GM23338 (cell line): Measurements from ENCODE around the gene PPP1R9B. TPM values are rescaled to one million over a fixed set of nuclear protein-coding genes. Genes with fewer than 3 reads are reported as not detected.

Experiments used
- ATAC-seq: fragments of 200-7000 bp; cut with Tn5 transposase; 3 replicates; pipeline ENCODE4 v1.9.1; 2020
- DNase-seq: peaks from one replicate; pipeline ENCODE4 v3.0.0-alpha.2; 2015; ENCODE audit warnings: low spot score
- H2AFZ ChIP-seq: fragments of 200-600 bp; sonication (generic); 2 replicates; pipeline ENCODE4 v1.8.0; 2016; ENCODE audit warnings: antibody characterized with exemption, mild to moderate bottlenecking, moderate library complexity
- H3F3A ChIP-seq: fragments of 200-600 bp; sonication (generic); replicated peaks from 2 replicates; pipeline ENCODE4 v1.8.0; 2017; ENCODE audit warnings: antibody characterized with exemption, mixed run types, low read depth
- H3K27ac ChIP-seq: fragments of 200-600 bp; sonication (generic); 2 replicates; pipeline ENCODE4 v1.6.1; 2016; ENCODE audit warnings: low read depth
- H3K27me3 ChIP-seq: fragments of 200-600 bp; sonication (generic); 2 replicates; pipeline ENCODE4 v1.8.0; 2016; ENCODE audit warnings: mild to moderate bottlenecking, mixed run types, moderate library complexity; ENCODE audit not compliant: insufficient read depth
- H3K36me3 ChIP-seq: fragments of 200-600 bp; sonication (generic); 2 replicates; pipeline ENCODE4 v1.8.0; 2016; ENCODE audit warnings: mild to moderate bottlenecking; ENCODE audit not compliant: insufficient read depth
- H3K4me1 ChIP-seq: fragments of 200-600 bp; sonication (generic); 2 replicates; pipeline ENCODE4 v1.8.0; 2016; ENCODE audit warnings: mild to moderate bottlenecking, moderate library complexity; ENCODE audit not compliant: insufficient read depth
- H3K4me2 ChIP-seq: fragments of 200-600 bp; sonication (generic); 2 replicates; pipeline ENCODE4 v1.7.1; 2017; ENCODE audit warnings: mixed run types
- H3K4me3 ChIP-seq: fragments of 200-600 bp; sonication (generic); 2 replicates; pipeline ENCODE4 v1.6.1; 2016; ENCODE audit warnings: mixed run types
- H3K79me2 ChIP-seq: fragments of 200-600 bp; sonication (generic); replicated peaks from 2 replicates; pipeline ENCODE4 v1.8.0; 2017; ENCODE audit warnings: mild to moderate bottlenecking; ENCODE audit not compliant: insufficient read depth
- H3K9me2 ChIP-seq: fragments of 200-600 bp; sonication (generic); 2 replicates; pipeline ENCODE4 v1.8.0; 2017; ENCODE audit not compliant: insufficient read depth
- H4K20me1 ChIP-seq: fragments of 200-600 bp; sonication (generic); replicated peaks from 2 replicates; pipeline ENCODE4 v1.8.0; 2017; ENCODE audit warnings: mild to moderate bottlenecking; ENCODE audit not compliant: insufficient read depth
- H3K27ac Mint-ChIP-seq: 2 replicates; pipeline ENCODE4 v1.8.0; 2020; ENCODE audit warnings: inconsistent platforms, mild to moderate bottlenecking, moderate library complexity, mixed read lengths
- H3K27me3 Mint-ChIP-seq: 3 replicates; pipeline ENCODE4 v1.8.0; 2022; ENCODE audit warnings: low read depth, mild to moderate bottlenecking, moderate library complexity, mixed read lengths, inconsistent platforms; ENCODE audit not compliant: insufficient read depth, poor library complexity
- H3K36me3 Mint-ChIP-seq: 3 replicates; pipeline ENCODE4 v1.8.0; 2021; ENCODE audit warnings: low read depth, mild to moderate bottlenecking, inconsistent platforms, moderate library complexity, mixed read lengths
- H3K4me1 Mint-ChIP-seq: 3 replicates; pipeline ENCODE4 v1.8.0; 2020; ENCODE audit warnings: mild to moderate bottlenecking, inconsistent platforms, mixed read lengths
- H3K4me3 Mint-ChIP-seq: 3 replicates; pipeline ENCODE4 v1.8.0; 2021; ENCODE audit warnings: moderate library complexity, mild to moderate bottlenecking, inconsistent platforms, mixed read lengths
- H3K9me3 Mint-ChIP-seq: 3 replicates; pipeline ENCODE4 v1.8.0; 2020; ENCODE audit warnings: moderate library complexity, mild to moderate bottlenecking, inconsistent platforms, mixed read lengths
- CREB1 ChIP-seq: fragments of 250-450 bp; sonication (Bioruptor Pico); IDR thresholded peaks from 2 replicates; pipeline ENCODE4 v1.5.0; 2020; ENCODE audit warnings: low read depth, mild to moderate bottlenecking, moderate library complexity
- CTCF ChIP-seq, 2 experiments: fragments of 200-600 bp in 1 of 2; sonication (generic) in 1 of 2; conservative IDR thresholded peaks; 2 replicates each; pipeline versions ENCODE4 v1.5.1 to v1.6.1; 2016 to 2017; ENCODE audit warnings: antibody characterized with exemption in 2 of 2, low read depth in 2 of 2, mild to moderate bottlenecking in 2 of 2, moderate library complexity in 1 of 2
- ETS1 ChIP-seq: IDR thresholded peaks from 2 replicates; pipeline ENCODE4 v1.6.1; 2016; ENCODE audit warnings: antibody characterized with exemption
- EZH2 ChIP-seq: fragments of 200-600 bp; sonication (generic); IDR thresholded peaks from one replicate; pipeline ENCODE4 v1.8.0; 2017; ENCODE audit warnings: antibody characterized with exemption, mild to moderate bottlenecking, low read depth; ENCODE audit not compliant: unreplicated experiment
- EZH2phosphoT487 ChIP-seq: fragments of 200-600 bp; sonication (generic); IDR thresholded peaks from one replicate; pipeline ENCODE4 v1.8.1; 2018; ENCODE audit warnings: antibody characterized with exemption; ENCODE audit not compliant: unreplicated experiment
- JUNB ChIP-seq: IDR thresholded peaks from one replicate; pipeline ENCODE4 v1.6.1; 2016; ENCODE audit warnings: antibody characterized with exemption; ENCODE audit not compliant: unreplicated experiment
- NANOG ChIP-seq: IDR thresholded peaks from 2 replicates; pipeline ENCODE4 v1.6.1; 2016; ENCODE audit warnings: antibody characterized with exemption, borderline replicate concordance
- POLR2AphosphoS5 ChIP-seq: IDR thresholded peaks from 2 replicates; pipeline ENCODE4 v1.6.1; 2016; ENCODE audit warnings: antibody characterized with exemption, low read depth
- STAT1 ChIP-seq: IDR thresholded peaks from one replicate; pipeline ENCODE4 v1.6.1; 2016; ENCODE audit warnings: antibody characterized with exemption; ENCODE audit not compliant: unreplicated experiment
- ZNF114 ChIP-seq: fragments of 250-450 bp; sonication (Bioruptor Pico); IDR thresholded peaks from 2 replicates; pipeline ENCODE4 v1.5.0; 2020; ENCODE audit warnings: mild to moderate bottlenecking, moderate library complexity
- ZNF331 ChIP-seq: fragments of 250-450 bp; sonication (Bioruptor Pico); IDR thresholded peaks from 2 replicates; pipeline ENCODE4 v1.5.0; 2020; ENCODE audit warnings: low read depth, mild to moderate bottlenecking, moderate library complexity
- ZNF462 ChIP-seq: fragments of 250-450 bp; sonication (Bioruptor Pico); IDR thresholded peaks from 2 replicates; pipeline ENCODE4 v1.5.0; 2020; ENCODE audit warnings: mild to moderate bottlenecking, moderate library complexity
- polyA plus RNA-seq: library from polyadenylated mRNA; unstranded; fragments of >200 nt; fragmentation: Nextera tagmentation; extraction: Ambion mirVana; gene quantifications from 2 replicates; pipeline ENCODE4 v1.2.1, GENCODE V29; 2016
- total RNA-seq: library from RNA; depleted of rRNA; stranded (reverse); fragments of >200 nt; shearing (Covaris generic); gene quantifications from 2 replicates; pipeline ENCODE4 v1.2.3, GENCODE V29; 2014

Gene PPP1R9B
- total and polyA plus RNA-seq, 2 experiments from 2014 or later, result 2.1 to 10.5 TPM

- TF ChIP-seq ETS1, result no peak
- no peak for TF ChIP-seq CTCF (conservative IDR thresholded peaks at IDR 0.05; ENCODE audit: low read depth in 2 of 2)
- no peak for TF ChIP-seq EZH2
- no peak for TF ChIP-seq EZH2phosphoT487
- TF ChIP-seq CREB1 (CRISPR knock-in tag), result no peak
- no peak for TF ChIP-seq STAT1
Measured at GRCh38 chr17:50122945-50123344, 27.5 kb downstream of the PPP1R9B start (continued).

GRCh38 chr17:50120475-50121253 is 29.8 kb downstream of the PPP1R9B start:
- no peaks in the 10 kb centered on the region for H3K36me3 ChIP-seq
- no peak for ATAC-seq

More at GRCh38 chr17:50120475-50121253, 29.8 kb downstream of the PPP1R9B start:
- H3K4me3 ChIP-seq, result no peak overlapping the region
- H3K27me3 ChIP-seq, result peaks cover 44% of the 10 kb centered on the region
- no peak overlapping the region for H3K27ac ChIP-seq
- H3F3A ChIP-seq, result peaks cover 6% of the 10 kb centered on the region; the same call in 1 of the 2 replicates
- no peak overlapping the region for H2AFZ ChIP-seq
- H3K4me3 Mint-ChIP-seq, result no peak overlapping the region
- H3K9me3 Mint-ChIP-seq, result no peaks in the 10 kb centered on the region
- DNase-seq, result no peak
- H3K4me1 Mint-ChIP-seq, result peaks cover 43% of the 10 kb centered on the region
- no peaks in the 10 kb centered on the region for H3K9me2 ChIP-seq
- H3K4me1 ChIP-seq, result peaks cover 18% of the 10 kb centered on the region; the same call in 1 of the 2 replicates
- TF ChIP-seq POLR2AphosphoS5, result no peak
- TF ChIP-seq JUNB, result no peak
- TF ChIP-seq ZNF114 (CRISPR knock-in tag), result no peak
- no peak for TF ChIP-seq NANOG
- no peak for TF ChIP-seq ETS1
- TF ChIP-seq ZNF331 (CRISPR knock-in tag), result no peak
- no peak for TF ChIP-seq ZNF462 (CRISPR knock-in tag)
- TF ChIP-seq EZH2, result no peak
- peaks cover 4% of the 10 kb centered on the region; the same call in 2 of the 3 replicates for H3K36me3 Mint-ChIP-seq
- H3K27ac Mint-ChIP-seq, result no peak overlapping the region
- no peaks in the 10 kb centered on the region for H3K79me2 ChIP-seq
- peaks cover 47% of the 10 kb centered on the region for H3K27me3 Mint-ChIP-seq
- no peak overlapping the region for H3K4me2 ChIP-seq
- H4K20me1 ChIP-seq, result no peaks in the 10 kb centered on the region
